GM19463 (cell line): ENCODE results near the gene EYA2.
"Not testable (repeated sequence)": the region's sequence is repeated elsewhere in the genome, so short reads cannot be mapped to it uniquely, and the experiment has no call there.

ENCODE experiments used
- ATAC-seq: cut with Tn5 transposase; IDR thresholded peaks from one replicate; pipeline ENCODE4 v1.9.1; 2021; ENCODE audit warnings: mild to moderate bottlenecking, moderate library complexity; ENCODE audit not compliant: unreplicated experiment

Gene EYA2

DNA sequence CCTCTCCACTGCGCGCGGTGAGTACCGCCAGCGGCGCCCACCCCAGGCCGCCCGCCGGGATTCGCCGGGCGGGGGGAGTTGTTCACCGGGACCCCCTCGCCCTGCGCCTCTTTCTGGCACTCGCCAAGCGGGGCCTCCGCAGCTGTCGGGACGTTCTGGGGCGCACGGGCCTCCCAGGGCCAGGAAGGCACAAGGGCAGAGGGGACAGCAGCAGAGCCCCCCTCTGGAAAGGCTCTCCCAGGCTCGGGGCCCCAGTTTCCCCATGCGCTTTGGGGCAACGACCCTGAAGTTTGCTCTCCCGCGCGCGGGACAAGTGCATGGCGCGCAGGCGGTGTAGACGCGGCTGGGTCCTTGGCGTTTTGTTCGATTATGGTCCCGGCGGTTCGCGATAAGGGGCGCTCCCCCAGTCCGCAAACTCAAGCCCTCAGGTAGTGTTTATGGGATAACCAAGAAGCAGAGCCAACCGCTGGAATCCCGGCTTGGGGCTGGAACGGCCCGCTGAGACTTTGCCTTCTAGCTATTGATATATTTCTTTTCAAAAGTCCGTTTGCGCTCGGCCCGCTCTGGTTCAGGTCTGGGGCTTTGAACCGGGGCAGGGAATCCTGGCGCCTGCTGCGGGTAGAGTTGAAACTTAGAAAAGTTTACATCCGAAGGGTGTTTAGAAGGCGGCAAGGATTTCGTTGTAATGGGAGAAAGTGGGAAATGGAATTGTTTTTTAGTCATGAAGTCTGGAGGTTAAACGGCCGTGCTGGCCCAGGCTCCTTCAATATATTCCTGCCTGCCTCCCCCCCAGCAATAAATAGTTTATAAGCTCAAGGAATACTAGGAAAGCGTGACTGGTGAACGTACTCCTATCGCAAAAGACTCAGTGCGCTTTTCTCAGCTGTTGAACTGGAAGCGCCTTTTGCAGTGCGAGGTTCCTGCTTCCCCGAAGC is 595 bp downstream of the EYA2 start:
- no peak for ATAC-seq

DNA sequence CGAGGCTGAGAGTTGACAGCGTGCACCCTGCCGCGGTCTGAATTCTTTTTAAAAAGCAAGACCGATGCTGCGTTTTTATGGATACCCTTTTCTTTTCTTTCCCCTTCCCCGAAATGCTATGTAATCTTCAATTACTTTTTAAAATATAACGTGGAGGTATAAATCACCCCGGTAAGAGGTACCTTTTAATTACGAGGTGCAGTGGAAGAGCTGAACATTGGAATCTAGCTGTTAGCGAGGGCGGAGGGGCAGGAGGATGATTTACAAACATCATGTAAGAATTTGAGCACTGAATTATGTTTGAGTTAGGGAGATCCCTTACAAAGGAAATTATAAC is 1.2 kb downstream of the EYA2 start:
- ATAC-seq, result no peak

DNA sequence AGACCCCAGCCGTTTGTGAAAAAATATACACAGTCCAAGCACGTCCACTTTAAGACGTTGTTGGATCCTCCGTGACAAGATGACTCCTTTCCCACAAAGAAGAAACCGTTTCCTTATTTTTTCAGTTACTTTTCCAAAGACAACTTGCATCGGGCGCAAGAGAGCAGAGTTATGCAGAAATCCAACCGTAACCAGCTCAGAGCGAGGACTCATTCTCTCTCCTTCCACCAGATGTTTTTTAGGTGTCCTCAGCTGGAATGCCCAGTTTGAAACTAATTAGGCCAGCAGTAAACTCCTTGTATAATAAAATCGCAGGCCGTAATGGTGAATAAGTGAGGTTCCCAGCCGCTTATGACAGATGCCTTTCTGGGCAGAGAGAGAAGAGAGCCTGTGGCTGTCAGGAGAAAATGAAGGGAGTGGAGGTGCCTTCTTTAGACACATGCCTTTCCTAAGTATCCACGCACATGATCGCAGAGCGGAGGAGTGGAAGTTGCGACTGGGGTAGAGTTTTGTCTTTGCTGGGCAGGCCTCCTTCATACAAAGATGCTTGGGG is 2.8 kb downstream of the EYA2 start:
- no peak for ATAC-seq

DNA sequence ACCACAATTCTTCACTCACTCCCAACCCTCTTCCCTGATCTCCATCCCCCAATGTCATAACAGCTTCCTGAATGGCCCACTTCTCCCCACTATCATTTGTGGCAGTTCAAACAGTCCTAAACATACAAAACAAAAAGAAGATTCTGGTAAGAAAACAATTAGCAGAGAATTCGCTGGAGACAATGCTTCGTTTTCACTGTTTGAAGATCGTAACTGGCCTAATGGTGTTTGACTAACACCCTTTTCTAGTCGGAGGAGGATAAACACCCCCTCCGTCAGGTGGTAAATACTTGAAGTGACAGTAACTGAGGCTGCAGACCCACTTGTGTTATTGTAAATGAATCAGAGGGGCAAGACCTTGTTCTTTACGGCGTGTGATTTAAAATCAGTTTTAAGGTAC is 3.8 kb downstream of the EYA2 start:
- ATAC-seq, result no peak

DNA sequence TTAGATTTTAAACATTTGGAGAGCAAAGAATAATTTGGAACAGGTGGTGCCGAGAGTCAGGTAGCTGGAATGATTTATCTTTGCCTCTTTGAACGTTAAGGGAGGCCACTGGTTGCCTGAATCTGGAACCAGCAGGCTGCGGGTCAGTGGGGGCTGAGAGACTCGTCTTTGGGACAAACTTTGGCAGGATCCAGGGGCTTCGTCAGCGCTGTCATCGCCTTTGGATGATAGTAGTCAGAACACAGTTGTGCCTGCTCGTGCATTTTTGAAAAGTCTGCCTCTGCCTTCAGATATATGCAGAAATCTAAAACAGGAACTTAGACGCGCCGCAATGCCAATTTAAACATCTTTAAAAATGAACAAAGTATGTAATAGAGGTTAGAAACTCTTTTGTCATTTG is 5.0 kb downstream of the EYA2 start:
- ATAC-seq, result no peak

DNA sequence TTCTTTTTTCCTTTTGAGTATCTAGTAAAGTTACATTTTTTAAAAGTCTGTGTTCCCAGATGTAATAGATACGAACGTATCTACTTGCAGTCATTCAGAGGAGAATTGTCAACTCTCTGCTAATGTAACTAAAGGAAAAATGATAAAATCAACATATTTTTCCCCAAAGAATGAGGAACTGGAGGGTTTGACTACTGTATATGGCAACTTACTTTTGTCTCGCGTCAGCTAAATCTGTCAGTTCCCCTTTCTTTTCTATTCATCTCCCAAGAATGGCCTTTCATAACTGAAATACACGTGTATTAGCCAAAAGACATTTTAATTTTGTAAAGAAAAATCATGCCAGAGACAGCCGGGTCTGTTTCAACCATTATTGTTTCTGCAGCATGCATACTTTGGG is 5.4 kb downstream of the EYA2 start:
- no peak for ATAC-seq

DNA sequence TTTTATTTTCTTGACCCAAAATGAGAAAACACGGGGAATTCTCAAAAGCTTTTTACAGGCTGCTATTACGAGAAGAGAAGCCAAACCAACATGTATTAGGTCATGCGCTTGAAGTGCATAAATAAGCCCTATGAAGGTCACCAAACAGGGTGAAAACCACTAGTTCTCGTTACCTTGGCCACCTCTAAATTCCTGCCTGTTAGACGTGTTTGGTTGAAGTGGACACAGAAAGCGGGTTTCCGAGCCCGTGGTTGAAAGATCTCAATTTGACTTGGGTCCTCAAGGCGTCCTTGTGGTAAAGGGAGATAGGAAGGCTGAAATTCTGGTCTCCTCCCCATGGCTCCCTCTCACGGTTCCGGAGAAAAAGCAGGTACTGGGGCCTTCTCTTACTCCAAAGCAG is 6.2 kb downstream of the EYA2 start:
- ATAC-seq, result no peak

DNA sequence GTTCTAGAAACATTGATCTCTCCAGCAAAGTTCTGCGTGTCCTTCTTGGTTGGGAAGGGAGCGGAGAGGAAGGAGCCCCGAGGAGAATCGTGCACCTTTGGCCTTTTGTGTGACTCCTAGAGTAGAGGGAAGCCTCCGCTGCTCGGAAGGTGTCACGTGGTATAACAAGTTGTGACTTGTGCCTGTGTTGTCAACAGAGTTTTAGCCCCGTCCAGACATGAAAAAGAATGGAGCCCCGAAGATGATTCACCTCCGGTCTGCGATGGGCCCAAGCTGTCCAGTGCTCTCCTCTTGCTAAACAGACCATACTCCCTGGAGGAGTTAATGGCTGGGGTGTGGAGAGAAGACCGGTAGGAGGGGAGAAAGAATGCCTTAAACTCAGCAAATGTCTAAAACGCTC is 7.0 kb downstream of the EYA2 start:
- no peak for ATAC-seq

DNA sequence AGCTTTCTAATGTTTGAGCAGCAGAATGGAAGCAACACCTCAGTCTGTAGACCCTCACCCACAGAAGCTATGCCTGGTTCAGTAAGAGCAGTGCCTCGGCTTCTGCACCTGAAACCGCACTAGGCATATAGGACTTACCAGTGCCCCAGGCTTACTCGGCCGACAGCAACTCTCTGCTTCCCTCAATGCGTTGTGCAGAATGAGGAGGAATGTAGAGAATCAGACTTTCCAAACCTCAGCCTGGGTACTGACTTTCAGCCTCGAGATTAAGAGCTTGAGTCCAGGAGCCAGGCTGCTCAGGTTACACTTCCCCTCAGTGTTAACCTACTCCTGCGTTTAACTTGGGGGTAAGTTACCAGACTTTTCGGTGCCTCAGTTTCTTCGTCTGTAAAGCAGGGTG is 8.6 kb downstream of the EYA2 start:
- no peak for ATAC-seq

DNA sequence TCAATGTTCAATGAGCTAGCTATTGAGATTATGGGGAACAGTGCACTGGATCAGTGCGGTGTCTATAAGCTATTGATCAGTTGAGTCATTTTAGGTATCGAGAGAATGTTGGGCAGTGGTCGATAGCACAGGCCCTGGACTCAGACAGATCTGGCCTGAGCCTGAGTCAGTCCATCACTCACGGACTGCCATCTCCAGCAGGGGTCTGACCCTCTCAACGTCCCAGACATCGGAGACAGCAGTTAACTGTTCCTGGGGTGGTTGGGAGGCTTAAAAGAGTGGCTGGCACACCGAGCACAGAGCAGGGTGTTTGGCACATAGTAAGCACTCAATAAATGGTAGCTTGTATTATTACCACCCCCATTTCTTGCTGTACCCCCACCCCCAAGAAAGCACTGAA is 9.3 kb downstream of the EYA2 start:
- ATAC-seq, result no peak

DNA sequence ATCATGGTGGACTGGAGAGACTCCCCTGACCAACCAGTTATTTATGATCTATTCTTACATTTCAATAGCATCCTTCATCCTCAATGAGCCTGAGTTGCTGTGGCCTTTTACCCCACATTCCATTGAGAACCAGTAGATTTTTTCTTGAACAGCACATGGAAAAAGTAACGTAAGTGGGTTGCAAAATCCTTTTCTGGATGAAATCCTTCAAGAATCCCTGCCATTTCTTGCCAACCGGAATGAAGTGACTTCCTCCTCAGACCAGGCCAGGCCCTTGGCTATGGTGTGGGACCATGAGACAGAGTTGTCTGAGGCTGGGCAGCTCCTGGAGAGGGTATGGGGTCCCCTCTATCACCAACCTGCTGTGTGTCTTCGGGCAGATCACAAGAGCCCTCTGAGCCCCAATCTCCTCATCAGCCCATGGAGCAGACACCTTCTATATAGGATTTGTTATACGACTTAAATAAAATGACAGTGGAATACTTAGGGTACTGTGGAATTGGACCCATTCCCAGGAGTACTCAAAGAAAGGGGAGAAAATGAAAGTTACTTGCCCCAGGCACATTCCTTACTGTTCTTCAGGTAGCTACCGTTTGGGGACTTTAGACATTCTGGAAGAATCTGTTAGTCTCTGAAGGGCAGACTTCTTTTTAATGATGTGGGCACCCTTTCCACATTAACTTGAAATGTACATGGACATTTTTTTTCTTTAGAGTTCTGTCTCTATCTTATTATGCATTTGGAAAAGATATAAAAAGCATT is 10.9 kb downstream of the EYA2 start:
- ATAC-seq, result no peak

DNA sequence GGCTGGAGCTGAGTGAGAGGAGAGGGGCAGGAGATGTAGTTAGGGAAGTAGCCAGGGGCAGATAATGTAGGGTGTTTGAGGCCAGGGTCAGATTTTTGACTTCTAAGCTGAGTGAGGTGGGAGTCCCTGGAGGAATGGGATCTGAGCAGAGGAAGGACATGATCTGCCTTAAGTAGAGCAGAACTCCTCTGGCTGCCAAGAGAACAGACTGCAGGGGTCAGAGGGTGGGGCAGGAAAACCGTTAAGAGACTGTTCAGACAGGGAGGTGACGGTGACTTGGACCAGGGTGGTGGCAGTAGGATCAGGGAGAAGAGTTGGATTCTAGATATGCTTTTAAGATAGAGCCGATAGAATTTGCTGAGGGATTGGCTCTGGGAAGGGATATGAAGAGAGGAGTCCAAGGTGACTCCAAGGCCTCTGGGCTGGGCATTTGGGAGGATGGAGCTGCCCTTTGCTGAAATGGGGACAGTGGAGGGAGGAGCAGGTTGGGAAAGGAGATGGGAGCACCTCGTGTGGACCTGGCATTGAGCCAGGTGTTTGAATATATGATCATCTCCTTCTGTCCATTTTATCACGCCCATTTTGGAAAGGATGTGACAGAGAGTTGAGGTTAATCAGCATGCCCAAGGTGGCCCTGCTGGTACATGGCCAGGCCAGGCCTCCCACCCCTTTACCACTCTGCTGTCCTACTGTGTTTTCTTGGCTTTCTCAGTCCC is 18.8 kb downstream of the EYA2 start:
- ATAC-seq, result no peak

DNA sequence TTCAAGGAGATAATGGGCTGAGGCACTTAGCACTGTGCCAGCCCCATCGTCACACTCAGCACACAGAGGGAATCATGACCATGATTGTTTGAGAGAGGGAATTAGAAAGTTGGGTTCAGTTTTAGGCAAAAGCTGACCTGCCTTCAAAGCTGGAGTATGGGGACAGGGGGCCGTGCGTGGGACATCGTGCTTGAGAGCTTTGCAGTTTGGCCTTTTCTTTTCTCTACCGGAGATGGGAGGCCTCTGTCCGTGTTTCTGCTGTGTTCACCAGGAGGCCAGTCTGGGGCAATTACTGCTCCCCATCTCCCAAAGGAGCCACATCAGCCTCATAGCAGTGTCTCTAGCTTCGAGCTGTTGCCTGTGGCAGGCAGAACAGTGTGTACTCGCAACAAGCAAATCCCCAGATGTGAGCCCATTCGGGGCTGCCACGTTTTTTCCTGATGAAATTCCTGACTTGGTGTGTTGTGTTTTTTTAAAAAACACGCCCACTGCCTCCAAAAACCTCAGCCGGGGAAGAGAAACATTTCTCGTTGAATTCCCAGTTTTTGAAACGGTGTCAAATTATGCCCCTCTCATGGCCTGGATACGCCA is 20.2 kb downstream of the EYA2 start:
- no peak for ATAC-seq

DNA sequence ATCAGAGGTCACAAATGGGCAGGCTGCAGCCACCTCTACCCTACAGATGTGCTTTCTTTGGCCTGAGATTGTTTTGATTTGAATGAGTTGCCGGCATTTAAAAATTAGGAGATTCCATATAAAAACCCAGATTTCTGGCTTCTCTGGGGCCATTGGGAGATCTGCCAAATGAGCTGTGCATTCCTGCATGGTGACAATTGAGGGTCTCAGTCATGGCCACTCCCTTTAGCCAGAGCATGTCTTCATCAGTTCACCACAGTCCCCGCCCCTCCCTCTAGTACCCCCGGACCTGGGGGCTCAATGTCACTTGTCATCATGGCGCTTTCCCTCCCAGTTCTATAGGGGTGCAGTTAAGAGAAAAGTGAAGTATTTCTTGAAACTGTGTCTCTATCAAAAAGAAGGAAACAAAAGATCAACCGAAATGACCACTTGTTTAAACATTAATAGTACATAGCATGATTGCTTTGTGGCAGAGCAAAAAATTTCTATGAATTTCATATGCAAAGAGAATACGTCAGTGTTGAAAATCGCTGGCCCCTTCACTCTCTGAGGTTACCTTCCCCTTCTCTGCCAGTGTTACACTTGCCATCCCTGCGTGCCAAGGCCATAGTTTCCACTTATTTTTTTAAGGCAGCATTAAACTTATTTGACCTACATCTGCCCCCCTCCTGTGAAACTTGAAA is 21.1 kb downstream of the EYA2 start:
- no peak for ATAC-seq

DNA sequence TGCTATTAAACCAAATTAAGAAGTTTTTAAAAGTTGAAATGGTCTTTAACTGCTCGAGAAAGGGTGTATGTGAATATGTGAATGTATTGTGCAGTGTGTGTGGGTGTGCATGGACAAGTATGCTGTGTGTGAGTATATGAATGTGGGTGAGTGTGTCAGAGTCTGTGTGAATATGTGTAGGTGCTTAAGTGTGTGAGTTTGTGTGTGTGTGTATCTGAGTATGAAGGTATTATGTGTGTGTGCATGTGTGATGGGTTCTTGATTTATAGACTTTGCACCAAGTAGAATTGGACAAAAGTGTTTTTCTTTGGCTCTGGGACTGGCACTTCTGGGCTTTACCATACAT is 21.6 kb downstream of the EYA2 start:
- no peak for ATAC-seq

DNA sequence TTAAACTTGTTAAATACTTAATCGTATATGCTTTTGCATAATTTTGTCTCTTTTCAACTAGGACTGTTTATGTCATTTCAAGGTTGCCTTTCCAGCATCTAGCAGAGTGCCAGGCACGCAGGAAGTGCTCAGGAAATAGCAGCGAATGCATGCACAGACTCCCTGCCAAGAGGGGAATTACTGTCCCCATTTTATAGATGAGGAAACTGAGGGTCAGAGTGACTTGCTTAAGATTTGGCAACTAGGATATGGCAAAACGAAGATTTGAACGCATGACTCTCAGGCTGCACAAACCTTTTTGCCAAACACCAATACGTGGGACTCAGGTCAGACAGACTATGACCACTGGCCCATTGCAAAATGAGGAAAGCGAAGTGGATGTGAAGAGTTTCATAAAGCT is 22.5 kb downstream of the EYA2 start:
- no peak for ATAC-seq

DNA sequence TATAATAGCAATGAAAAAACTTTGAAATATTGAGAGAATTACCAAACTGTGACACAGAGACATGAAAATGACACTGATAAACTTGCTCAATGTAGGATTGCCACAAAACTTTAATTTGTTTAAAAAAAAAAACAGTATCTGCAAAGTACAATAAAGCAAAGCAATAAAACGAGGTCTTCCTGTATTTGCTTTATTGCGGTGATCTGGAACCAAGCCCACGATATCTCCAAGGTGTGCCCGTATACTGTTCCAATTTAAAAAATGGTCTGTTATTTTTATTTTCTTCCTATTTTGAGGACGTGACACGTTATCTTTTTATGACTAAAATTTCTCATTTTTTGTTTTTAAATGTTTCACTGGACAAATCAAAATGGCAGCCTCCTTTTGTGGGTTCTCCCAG is 25.5 kb downstream of the EYA2 start:
- ATAC-seq, result no peak

DNA sequence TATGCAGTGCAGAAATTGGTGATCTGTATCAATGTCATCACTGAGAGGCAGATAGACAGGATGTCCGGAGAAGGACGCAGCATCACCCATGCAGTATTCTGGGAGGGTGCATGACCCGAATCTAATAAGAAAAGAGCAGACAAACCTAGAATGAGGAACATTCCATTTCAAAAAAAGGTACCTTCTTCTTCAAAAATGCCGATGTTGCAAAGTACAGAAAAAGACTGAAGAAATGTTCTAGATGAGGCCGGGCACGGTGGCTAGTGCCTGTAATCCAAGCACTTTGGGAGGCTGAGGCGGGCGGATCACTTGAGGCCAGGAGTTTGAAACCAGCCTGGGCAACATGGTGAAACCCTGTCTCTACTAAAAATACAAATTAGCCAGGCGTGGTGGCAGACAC is 28.2 kb downstream of the EYA2 start:
- ATAC-seq, result not testable (repeated sequence)

DNA sequence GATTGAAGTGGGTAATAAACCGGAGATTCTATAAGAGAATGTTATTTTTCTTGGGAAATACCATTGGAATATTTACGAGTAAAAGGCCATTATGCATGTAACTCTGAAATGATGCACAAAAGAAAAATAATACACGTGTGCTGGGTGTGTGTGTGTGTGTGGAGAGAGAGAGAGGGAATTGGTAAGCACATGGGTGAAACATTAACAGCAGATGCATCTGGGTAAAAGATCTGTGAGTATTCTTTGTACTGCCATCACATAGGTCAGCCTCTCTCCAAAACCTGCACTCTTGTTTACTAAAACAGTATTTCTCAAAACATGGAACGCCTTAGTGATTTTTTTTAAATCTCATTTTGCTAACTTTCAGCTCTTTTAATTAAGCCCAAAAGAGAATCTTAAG is 28.9 kb downstream of the EYA2 start:
- ATAC-seq, result no peak

DNA sequence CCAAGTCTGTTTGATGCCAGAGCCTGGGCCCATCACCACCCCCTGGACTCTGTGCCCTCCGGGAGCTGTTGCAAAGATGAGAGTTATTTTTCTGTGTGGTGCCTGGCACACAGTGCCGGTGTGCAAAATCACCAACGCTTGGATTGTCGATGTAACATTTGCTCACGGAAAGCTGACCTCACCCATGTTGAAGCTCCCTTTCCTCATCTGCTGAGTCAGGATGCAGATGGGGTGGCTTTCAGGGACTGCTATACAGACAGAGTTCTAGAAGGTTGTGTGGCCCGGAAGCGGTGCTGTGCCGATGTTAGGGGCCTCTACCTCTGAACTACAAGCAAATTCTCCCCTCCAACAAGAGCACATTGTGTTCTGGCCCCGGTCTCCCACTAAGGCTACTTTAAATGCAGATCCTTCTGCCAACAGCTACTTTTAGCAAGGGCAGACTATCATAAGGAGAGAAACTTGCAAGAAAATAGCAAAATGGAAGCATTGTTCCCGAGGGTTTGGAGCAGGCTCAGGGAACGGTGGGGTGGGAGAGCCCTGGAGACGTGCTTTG is 34.0 kb downstream of the EYA2 start:
- no peak for ATAC-seq
